K562 (cell line): ENCODE results near the gene ORC1. TPM values are rescaled to one million over a fixed set of nuclear protein-coding genes. Genes with fewer than 3 reads are reported as not detected.

Source experiments
- ATAC-seq: fragments of 200-7000 bp; cut with Tn5 transposase; 3 replicates; pipeline ENCODE4 v1.9.1; 2020; ENCODE audit warnings: moderate library complexity
- BruUV-seq: library from RNA; stranded (reverse); fragments of 400-500 nt; replicated peaks from 2 replicates; lab custom pipeline; 2021; lab: Mats Ljungman, UMichigan
- CTCF ChIA-PET: fragments of 300-600 bp; formaldehyde crosslinking; extraction: SDS; loops from one replicate; lab custom pipeline; 2021; ENCODE audit warnings: low intra/inter-chr PET ratio; lab: Yijun Ruan, JAX
- POLR2A ChIA-PET: fragments of 300-600, 350-650 bp; sonication (Branson Sonifier 250); formaldehyde crosslinking; extraction: SDS; loops from one replicate; lab custom pipeline; 2021; ENCODE audit warnings: antibody characterized with exemption, inconsistent platforms; lab: Yijun Ruan, JAX
- DNase-seq, 4 experiments: peaks; one replicate each; pipeline versions ENCODE4 v3.0.0 to v3.0.0-alpha.2; 2011 to 2018; ENCODE audit warnings: low spot score in 3 of 4, mixed read lengths in 3 of 4; ENCODE audit errors: extremely low read depth in 1 of 4
- FAIRE-seq: peaks from 2 replicates; lab custom pipeline; 2011; peaks lifted over from hg19 to GRCh38; lab: Jason Lieb, UNC
- H2AFZ ChIP-seq: 2 replicates; pipeline ENCODE4 v1.6.0; 2011; ENCODE audit warnings: low read depth, low read length, control low read depth, inconsistent platforms
- H3K27ac ChIP-seq: fragments of 200-600 bp; 3 replicates; pipeline ENCODE4 v1.8.0; 2011; ENCODE audit warnings: low read depth, mild to moderate bottlenecking, control low read depth, inconsistent platforms, low read length, moderate library complexity, mixed read lengths; ENCODE audit errors: extremely low read depth
- H3K27me3 ChIP-seq, 2 experiments: fragments of 300-600 bp in 1 of 2; 2 replicates in 1 of 2; 3 replicates in 1 of 2; pipeline versions ENCODE4 v1.6.0 to v1.8.0; 2011; ENCODE audit warnings: inconsistent platforms in 2 of 2, low read length in 2 of 2, mild to moderate bottlenecking in 1 of 2, mixed read lengths in 1 of 2, moderate library complexity in 1 of 2; ENCODE audit not compliant: control insufficient read depth in 2 of 2, insufficient read depth in 2 of 2
- H3K36me3 ChIP-seq: fragments of 300-600 bp; 3 replicates; pipeline ENCODE4 v1.8.0; 2011; ENCODE audit warnings: mild to moderate bottlenecking, low read length, inconsistent platforms; ENCODE audit not compliant: control insufficient read depth, insufficient read depth
- H3K4me1 ChIP-seq, 2 experiments: fragments of 200-600 bp in 1 of 2; replicated peaks in 1 of 2; 2 replicates in 1 of 2; 3 replicates in 1 of 2; pipeline versions ENCODE4 v1.5.1 to v1.8.0; 2011; ENCODE audit warnings: inconsistent platforms in 2 of 2, low read length in 2 of 2, mild to moderate bottlenecking in 1 of 2, mixed read lengths in 1 of 2, moderate library complexity in 1 of 2; ENCODE audit not compliant: control insufficient read depth in 2 of 2, insufficient read depth in 2 of 2
- H3K4me2 ChIP-seq: 2 replicates; pipeline ENCODE4 v1.6.1; 2011; ENCODE audit warnings: low read length, control low read depth, inconsistent platforms, mixed read lengths; ENCODE audit not compliant: insufficient read depth
- H3K4me3 ChIP-seq: fragments of 200-600 bp; sonication (generic), shearing (Covaris generic); 2 replicates; pipeline ENCODE4 v1.5.1; 2016; ENCODE audit warnings: control low read depth, inconsistent platforms
- H3K79me2 ChIP-seq: fragments of 200-600 bp; 3 replicates; pipeline ENCODE4 v1.8.0; 2011; ENCODE audit warnings: low read length, inconsistent platforms; ENCODE audit not compliant: control insufficient read depth, insufficient read depth
- H3K9ac ChIP-seq, 2 experiments: 2 replicates each; pipeline versions ENCODE4 v1.6.0 to v1.6.1; 2011; ENCODE audit warnings: low read depth in 2 of 2, low read length in 2 of 2, control low read depth in 1 of 2, inconsistent platforms in 1 of 2, mild to moderate bottlenecking in 1 of 2, mixed read lengths in 1 of 2; ENCODE audit not compliant: insufficient read depth in 1 of 2
- H3K9me1 ChIP-seq: one replicate; pipeline ENCODE4 v1.6.0; 2011; ENCODE audit warnings: inconsistent platforms, mild to moderate bottlenecking, low read length, moderate library complexity; ENCODE audit not compliant: control insufficient read depth, insufficient read depth
- H3K9me3 ChIP-seq: replicated peaks from 2 replicates; pipeline ENCODE4 v1.5.1; 2011; ENCODE audit warnings: low read depth, low read length, inconsistent platforms; ENCODE audit not compliant: control insufficient read depth, insufficient read depth
- H4K20me1 ChIP-seq: replicated peaks from 2 replicates; pipeline ENCODE4 v1.6.1; 2011; ENCODE audit warnings: low read length, inconsistent platforms, mixed read lengths; ENCODE audit not compliant: control insufficient read depth, insufficient read depth
- MXI1 ChIP-seq: IDR thresholded peaks from 2 replicates; pipeline ENCODE4 v1.6.1; 2011; ENCODE audit warnings: low read depth, mild to moderate bottlenecking, improper control_type of control experiment, low read length
- SIN3B ChIP-seq: fragments of 450-650 bp; IDR thresholded peaks from 2 replicates; pipeline ENCODE4 v1.6.1; 2017; ENCODE audit warnings: low read depth, mild to moderate bottlenecking, moderate library complexity
- ZNF263 ChIP-seq: sonication (generic); formaldehyde crosslinking; IDR thresholded peaks from 2 replicates; pipeline ENCODE4 v1.8.0; 2022; ENCODE audit warnings: mild to moderate bottlenecking, missing genetic modification reagents, borderline replicate concordance
- ZNF282 ChIP-seq: sonication (generic); formaldehyde crosslinking; IDR thresholded peaks from 2 replicates; pipeline ENCODE4 v1.8.1; 2023; ENCODE audit warnings: missing genetic modification reagents
- ZNF586 ChIP-seq: fragments of 450-650 bp; formaldehyde crosslinking; conservative IDR thresholded peaks from 2 replicates; pipeline ENCODE4 v1.4.0; 2020; ENCODE audit warnings: mild to moderate bottlenecking, moderate library complexity
- WGBS: fragments of 100-300 bp; shearing (Covaris generic); methylation state at CpG from one replicate; pipeline ENCODE4 v1.1.6; 2016; ENCODE audit warnings: low coverage, mixed read lengths; ENCODE audit not compliant: insufficient coverage; ENCODE audit errors: missing lambda C conversion rate; 5-methylcytosine and 5-hydroxymethylcytosine counted together
- in situ Hi-C: fragments of 300-500 bp; cut with MboI; formaldehyde crosslinking; loops from 4 replicates; pipeline ENCODE4 v1.15.0; 2018; ENCODE audit warnings: inconsistent platforms, mixed read lengths
- intact Hi-C: fragments of 100-400 bp; cut with micrococcal nuclease; formaldehyde crosslinking; loops from 2 replicates; pipeline ENCODE4 v1.14.2; 2022
- polyA plus RNA-seq, 8 experiments: library from polyadenylated mRNA; depleted of rRNA in 4 of 8; stranded (reverse) in 5 of 8; unstranded in 3 of 8; fragments of >200 nt; fragmentation: Nextera tagmentation in 2 of 8; fragmentation: Illumina TruSeq in 1 of 8; extraction: Ambion mirVana in 2 of 8; extraction: Trizol in 1 of 8; gene quantifications; 2 replicates each; pipeline versions ENCODE4 v1.2.1 to v1.2.3, GENCODE V29; 2011 to 2014; ENCODE audit warnings: inconsistent platforms in 1 of 8, missing spikeins in 1 of 8
- total RNA-seq, 7 experiments: library from RNA; depleted of rRNA in 6 of 7; stranded (reverse); fragments of >200 nt in 6 of 7; fragmentation: Illumina TruSeq in 2 of 7; extraction: Trizol in 2 of 7; gene quantifications; 2 replicates each; pipeline versions ENCODE4 v1.2.1 to v1.2.3, GENCODE V29; 2011 to 2021; ENCODE audit warnings: low replicate concordance in 1 of 7
- TF ChIP-seq, protein P1 (sequence below): fragments of 250-450 bp; sonication (Bioruptor Pico); IDR thresholded peaks from 2 replicates; pipeline ENCODE4 v1.4.0; 2020; ENCODE audit warnings: mild to moderate bottlenecking, moderate library complexity
- TF ChIP-seq, protein P2 (sequence below): fragments of 450-650 bp; IDR thresholded peaks from 2 replicates; pipeline ENCODE4 v1.6.1; 2014; ENCODE audit warnings: low read depth, mild to moderate bottlenecking, moderate library complexity, borderline replicate concordance
- TF ChIP-seq, protein P3 (sequence below): fragments of 250-450 bp; sonication (Bioruptor Pico); IDR thresholded peaks from 2 replicates; pipeline ENCODE4 v1.5.0; 2021
- TF ChIP-seq, protein P4 (sequence below): fragments of 250-450 bp; sonication (Bioruptor Pico); IDR thresholded peaks from 2 replicates; pipeline ENCODE4 v1.4.0; 2020; ENCODE audit warnings: mild to moderate bottlenecking
- TF ChIP-seq, protein P5 (sequence below), 2 experiments: IDR thresholded peaks; 2 replicates each; pipeline ENCODE4 v1.6.1; 2011; ENCODE audit warnings: borderline replicate concordance in 1 of 2, control low read depth in 1 of 2, low read depth in 1 of 2, low read length in 1 of 2, mild to moderate bottlenecking in 1 of 2, mixed read lengths in 1 of 2, moderate library complexity in 1 of 2; ENCODE audit not compliant: insufficient read depth in 1 of 2, insufficient read length in 1 of 2, poor library complexity in 1 of 2, severe bottlenecking in 1 of 2; ENCODE audit errors: extremely low read depth in 1 of 2

The ORC1 gene
- total and polyA plus RNA-seq, 9 of the 15 experiments (the other 6 are each of a cell fraction or from before 2014, with no cell fraction given) = 26.4 to 91.6 (median 69.7) TPM

DNA sequence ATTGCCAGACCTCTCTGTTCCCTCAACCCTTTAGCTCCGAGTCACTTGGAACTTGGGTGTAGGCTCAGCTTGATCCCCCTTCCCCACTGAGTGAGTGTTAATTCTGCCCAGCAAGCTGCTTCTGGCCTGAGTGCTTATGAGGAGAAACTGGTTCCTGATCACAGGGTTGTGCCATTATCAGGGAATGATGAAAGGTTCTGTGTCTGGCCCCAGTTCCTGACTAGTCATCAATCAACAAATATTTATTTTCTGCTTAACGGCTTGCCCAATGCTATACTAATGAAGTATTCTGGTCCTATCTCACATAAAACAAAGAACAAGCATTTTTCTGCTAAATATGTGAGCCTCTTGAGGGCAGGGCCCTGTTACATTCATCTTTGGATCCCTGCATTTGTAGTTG is 59.0 kb downstream of the ORC1 start (continued):
- TF ChIP-seq, protein P1, sequence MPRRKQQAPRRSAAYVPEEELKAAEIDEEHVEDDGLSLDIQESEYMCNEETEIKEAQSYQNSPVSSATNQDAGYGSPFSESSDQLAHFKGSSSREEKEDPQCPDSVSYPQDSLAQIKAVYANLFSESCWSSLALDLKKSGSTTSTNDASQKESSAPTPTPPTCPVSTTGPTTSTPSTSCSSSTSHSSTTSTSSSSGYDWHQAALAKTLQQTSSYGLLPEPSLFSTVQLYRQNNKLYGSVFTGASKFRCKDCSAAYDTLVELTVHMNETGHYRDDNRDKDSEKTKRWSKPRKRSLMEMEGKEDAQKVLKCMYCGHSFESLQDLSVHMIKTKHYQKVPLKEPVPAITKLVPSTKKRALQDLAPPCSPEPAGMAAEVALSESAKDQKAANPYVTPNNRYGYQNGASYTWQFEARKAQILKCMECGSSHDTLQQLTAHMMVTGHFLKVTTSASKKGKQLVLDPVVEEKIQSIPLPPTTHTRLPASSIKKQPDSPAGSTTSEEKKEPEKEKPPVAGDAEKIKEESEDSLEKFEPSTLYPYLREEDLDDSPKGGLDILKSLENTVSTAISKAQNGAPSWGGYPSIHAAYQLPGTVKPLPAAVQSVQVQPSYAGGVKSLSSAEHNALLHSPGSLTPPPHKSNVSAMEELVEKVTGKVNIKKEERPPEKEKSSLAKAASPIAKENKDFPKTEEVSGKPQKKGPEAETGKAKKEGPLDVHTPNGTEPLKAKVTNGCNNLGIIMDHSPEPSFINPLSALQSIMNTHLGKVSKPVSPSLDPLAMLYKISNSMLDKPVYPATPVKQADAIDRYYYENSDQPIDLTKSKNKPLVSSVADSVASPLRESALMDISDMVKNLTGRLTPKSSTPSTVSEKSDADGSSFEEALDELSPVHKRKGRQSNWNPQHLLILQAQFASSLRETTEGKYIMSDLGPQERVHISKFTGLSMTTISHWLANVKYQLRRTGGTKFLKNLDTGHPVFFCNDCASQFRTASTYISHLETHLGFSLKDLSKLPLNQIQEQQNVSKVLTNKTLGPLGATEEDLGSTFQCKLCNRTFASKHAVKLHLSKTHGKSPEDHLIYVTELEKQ = no peak
- TF ChIP-seq ZNF282 (CRISPR knock-in tag) = no peak
- TF ChIP-seq, protein P2, sequence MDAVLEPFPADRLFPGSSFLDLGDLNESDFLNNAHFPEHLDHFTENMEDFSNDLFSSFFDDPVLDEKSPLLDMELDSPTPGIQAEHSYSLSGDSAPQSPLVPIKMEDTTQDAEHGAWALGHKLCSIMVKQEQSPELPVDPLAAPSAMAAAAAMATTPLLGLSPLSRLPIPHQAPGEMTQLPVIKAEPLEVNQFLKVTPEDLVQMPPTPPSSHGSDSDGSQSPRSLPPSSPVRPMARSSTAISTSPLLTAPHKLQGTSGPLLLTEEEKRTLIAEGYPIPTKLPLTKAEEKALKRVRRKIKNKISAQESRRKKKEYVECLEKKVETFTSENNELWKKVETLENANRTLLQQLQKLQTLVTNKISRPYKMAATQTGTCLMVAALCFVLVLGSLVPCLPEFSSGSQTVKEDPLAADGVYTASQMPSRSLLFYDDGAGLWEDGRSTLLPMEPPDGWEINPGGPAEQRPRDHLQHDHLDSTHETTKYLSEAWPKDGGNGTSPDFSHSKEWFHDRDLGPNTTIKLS = no peak
- TF ChIP-seq, protein P3, sequence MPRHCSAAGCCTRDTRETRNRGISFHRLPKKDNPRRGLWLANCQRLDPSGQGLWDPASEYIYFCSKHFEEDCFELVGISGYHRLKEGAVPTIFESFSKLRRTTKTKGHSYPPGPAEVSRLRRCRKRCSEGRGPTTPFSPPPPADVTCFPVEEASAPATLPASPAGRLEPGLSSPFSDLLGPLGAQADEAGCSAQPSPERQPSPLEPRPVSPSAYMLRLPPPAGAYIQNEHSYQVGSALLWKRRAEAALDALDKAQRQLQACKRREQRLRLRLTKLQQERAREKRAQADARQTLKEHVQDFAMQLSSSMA = no peak

DNA sequence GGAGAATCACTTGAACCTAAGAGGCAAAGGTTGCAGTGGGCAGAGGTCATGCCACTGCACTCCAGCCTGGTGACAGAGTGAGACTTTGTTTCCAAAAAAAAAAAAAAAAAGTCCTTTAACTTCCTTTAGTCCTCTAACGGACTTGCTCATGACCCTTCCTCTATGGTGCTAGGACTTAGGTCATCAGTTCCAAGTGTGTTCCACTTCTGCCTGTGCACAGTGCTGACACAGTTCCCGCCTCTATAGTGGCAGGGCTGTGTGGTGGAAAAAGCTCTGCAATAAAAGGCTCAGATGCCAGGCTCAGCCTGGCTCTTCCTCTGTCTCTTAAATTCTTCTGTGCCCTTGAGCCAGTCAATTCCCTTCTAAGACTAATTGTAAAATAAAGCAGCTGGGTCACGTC is 60.2 kb downstream of the ORC1 start:
- BruUV-seq = no TSS peak
- Histone ChIP-seq H4K20me1 (no peaks in the 10 kb centered on the region), H3K4me3 (no peak overlapping the region), H3K36me3 (no peaks in the 10 kb centered on the region; the same call in 1 of the 3 replicates), H3K79me2 (no peaks in the 10 kb centered on the region), H3K4me2 (no peak overlapping the region), H3K27ac (no peak overlapping the region), H3K4me1 (no peaks in the 10 kb centered on the region), H2AFZ (no peak overlapping the region), H3K9me1 (no peaks in the 10 kb centered on the region), H3K27me3 (no peaks in the 10 kb centered on the region), H3K9me3 (no peaks in the 10 kb centered on the region), H3K9ac (no peak overlapping the region)
- ATAC-seq (no peak), FAIRE-seq (no peak), DNase-seq (no peak)
- in situ Hi-C loops (no loop called here), intact Hi-C loops (loop anchor here (10.0 kb wide), 1 partner anchor 449 kb away; no protein-coding TSS in a partner anchor)
- 61% methylated on average over 3 of the region's 3 CpGs for WGBS
- ChIA-PET POLR2A (interaction anchor here (2.2 kb wide), 1 partner anchor 10 kb away, joined by 11 read pairs; no protein-coding TSS in a partner anchor), CTCF (interaction anchor here (0.7 kb wide), 1 partner anchor 202 kb away, joined by 4 read pairs; the partner anchor contains the start of gene ZFYVE9)
- TF ChIP-seq ZNF586 (CRISPR knock-in tag) (no peak), ZNF263 (CRISPR knock-in tag) (no peak), SIN3B (no peak), MXI1 (no peak)
- TF ChIP-seq, protein P4, sequence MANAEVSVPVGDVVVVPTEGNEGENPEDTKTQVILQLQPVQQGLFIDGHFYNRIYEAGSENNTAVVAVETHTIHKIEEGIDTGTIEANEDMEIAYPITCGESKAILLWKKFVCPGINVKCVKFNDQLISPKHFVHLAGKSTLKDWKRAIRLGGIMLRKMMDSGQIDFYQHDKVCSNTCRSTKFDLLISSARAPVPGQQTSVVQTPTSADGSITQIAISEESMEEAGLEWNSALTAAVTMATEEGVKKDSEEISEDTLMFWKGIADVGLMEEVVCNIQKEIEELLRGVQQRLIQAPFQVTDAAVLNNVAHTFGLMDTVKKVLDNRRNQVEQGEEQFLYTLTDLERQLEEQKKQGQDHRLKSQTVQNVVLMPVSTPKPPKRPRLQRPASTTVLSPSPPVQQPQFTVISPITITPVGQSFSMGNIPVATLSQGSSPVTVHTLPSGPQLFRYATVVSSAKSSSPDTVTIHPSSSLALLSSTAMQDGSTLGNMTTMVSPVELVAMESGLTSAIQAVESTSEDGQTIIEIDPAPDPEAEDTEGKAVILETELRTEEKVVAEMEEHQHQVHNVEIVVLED (CRISPR knock-in tag) = no peak
- TF ChIP-seq, protein P5, sequence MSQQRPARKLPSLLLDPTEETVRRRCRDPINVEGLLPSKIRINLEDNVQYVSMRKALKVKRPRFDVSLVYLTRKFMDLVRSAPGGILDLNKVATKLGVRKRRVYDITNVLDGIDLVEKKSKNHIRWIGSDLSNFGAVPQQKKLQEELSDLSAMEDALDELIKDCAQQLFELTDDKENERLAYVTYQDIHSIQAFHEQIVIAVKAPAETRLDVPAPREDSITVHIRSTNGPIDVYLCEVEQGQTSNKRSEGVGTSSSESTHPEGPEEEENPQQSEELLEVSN (IDR thresholded peaks at IDR 0.05; ENCODE audit: borderline replicate concordance in 1 of 2, extremely low read depth in 1 of 2, insufficient read depth in 1 of 2, insufficient read length in 1 of 2, low read depth in 1 of 2, low read length in 1 of 2, poor library complexity in 1 of 2, severe bottlenecking in 1 of 2) = no peak
